OCI-LY7 (cell line): Measurements from ENCODE around the gene MFAP1.
"Not testable (repeated sequence)": the region's sequence is repeated elsewhere in the genome, so short reads cannot be mapped to it uniquely, and the experiment has no call there.

ENCODE experiments used
- CTCF ChIP-seq: fragments of 200-600 bp; sonication (generic); conservative IDR thresholded peaks from 2 replicates; pipeline ENCODE4 v1.5.1; 2014; ENCODE audit warnings: mild to moderate bottlenecking, antibody characterized with exemption, low read length, moderate library complexity, mixed read lengths
- EZH2phosphoT487 ChIP-seq: fragments of 200-600 bp; sonication (generic); IDR thresholded peaks from 2 replicates; pipeline ENCODE4 v1.6.1; 2018; ENCODE audit warnings: low read depth, borderline replicate concordance, mild to moderate bottlenecking, mixed run types, antibody characterized with exemption, low read length, moderate library complexity, mixed read lengths

DNA sequence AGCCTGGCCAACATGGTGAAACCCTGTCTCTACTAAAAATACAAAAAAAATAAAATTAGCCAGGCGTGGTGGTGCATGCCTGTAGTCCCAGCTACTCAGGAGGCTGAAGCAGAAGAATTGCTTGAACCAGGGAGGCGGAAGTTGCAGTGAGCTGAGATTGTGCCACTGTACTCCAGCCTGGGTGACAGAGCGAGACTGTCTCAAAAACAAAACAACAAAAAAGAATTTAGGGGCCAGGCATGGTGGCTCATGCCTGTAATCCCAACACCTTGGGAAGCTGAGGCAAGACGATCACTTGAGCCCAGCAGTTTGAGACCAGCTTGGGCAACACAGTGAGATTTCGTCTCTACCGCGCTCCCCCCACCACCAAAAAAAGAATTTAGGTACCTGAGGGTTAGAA, 21.8 kb downstream of the MFAP1 start:
- TF ChIP-seq CTCF, EZH2phosphoT487: not testable (repeated sequence)
